Measurements from ENCODE around the gene RELT.

The RELT gene

GRCh38 chr11:73439002-73439843 lies 63.0 kb downstream of the RELT start:
- DNase-seq, result peak; percentile 71

- DNase-seq, result no peak
Observed at GRCh38 chr11:73445980-73446379, 69.8 kb downstream of the RELT start.

GRCh38 chr11:73446766-73447165 lies 70.6 kb downstream of the RELT start:
- DNase-seq, result no peak

Measured in fibroblast of upper back skin (primary cell).